Esophagus (tissue), 2 donors: ENCODE data around the gene COL4A2. TPM values are rescaled to one million over a fixed set of nuclear protein-coding genes. Genes with fewer than 3 reads are reported as not detected.
"Not testable (repeated sequence)": the region's sequence is repeated elsewhere in the genome, so short reads cannot be mapped to it uniquely, and the experiment has no call there.

Experiments
- H3K27ac ChIP-seq, 2 donors: one replicate each; pipeline ENCODE4 v1.5.1; 2013; ENCODE audit warnings: low read depth in 2 of 2, mild to moderate bottlenecking in 2 of 2, inconsistent platforms in 1 of 2, low read length in 1 of 2, moderate library complexity in 1 of 2
- H3K27me3 ChIP-seq, 2 donors: one replicate each; pipeline ENCODE4 v1.6.1; 2013; ENCODE audit warnings: low read length in 2 of 2, control low read depth in 1 of 2, mild to moderate bottlenecking in 1 of 2; ENCODE audit not compliant: insufficient read depth in 2 of 2, control insufficient read depth in 1 of 2
- H3K36me3 ChIP-seq, 2 donors: one replicate each; pipeline ENCODE4 v1.6.1; 2013; ENCODE audit warnings: low read length in 1 of 2; ENCODE audit not compliant: control insufficient read depth in 2 of 2, insufficient read depth in 2 of 2
- H3K4me1 ChIP-seq, 2 donors: one replicate each; pipeline ENCODE4 v1.6.1; 2013; ENCODE audit warnings: low read length in 1 of 2; ENCODE audit not compliant: control insufficient read depth in 2 of 2, insufficient read depth in 2 of 2
- H3K4me3 ChIP-seq, 2 donors: one replicate each; pipeline ENCODE4 v1.5.1; 2013; ENCODE audit warnings: low read length in 2 of 2, mild to moderate bottlenecking in 2 of 2, low read depth in 1 of 2, moderate library complexity in 1 of 2
- H3K9me3 ChIP-seq, 2 donors: one replicate each; pipeline ENCODE4 v1.6.1; 2013; ENCODE audit warnings: mild to moderate bottlenecking in 2 of 2, low read depth in 1 of 2, low read length in 1 of 2, moderate library complexity in 1 of 2; ENCODE audit not compliant: control insufficient read depth in 2 of 2, insufficient read depth in 1 of 2
- WGBS, 2 donors: extraction: QIAGEN DNeasy Blood & Tissue Kit; methylation state at CpG; one replicate each; pipeline ENCODE4 v1.1.7; 2013; 5-methylcytosine and 5-hydroxymethylcytosine counted together
- polyA plus RNA-seq, 2 donors: library from polyadenylated mRNA; stranded (reverse); fragments of 200-250 nt; gene quantifications; one replicate each; pipeline ENCODE4 v1.2.3, GENCODE V29; 2013
- donor health status: healthy with polysubstance abuse.
- donor health status: Bipolar disorder and iron deficiency.

Gene COL4A2
- polyA plus RNA-seq, 2 donors, result 25.3 to 39.2 TPM

DNA sequence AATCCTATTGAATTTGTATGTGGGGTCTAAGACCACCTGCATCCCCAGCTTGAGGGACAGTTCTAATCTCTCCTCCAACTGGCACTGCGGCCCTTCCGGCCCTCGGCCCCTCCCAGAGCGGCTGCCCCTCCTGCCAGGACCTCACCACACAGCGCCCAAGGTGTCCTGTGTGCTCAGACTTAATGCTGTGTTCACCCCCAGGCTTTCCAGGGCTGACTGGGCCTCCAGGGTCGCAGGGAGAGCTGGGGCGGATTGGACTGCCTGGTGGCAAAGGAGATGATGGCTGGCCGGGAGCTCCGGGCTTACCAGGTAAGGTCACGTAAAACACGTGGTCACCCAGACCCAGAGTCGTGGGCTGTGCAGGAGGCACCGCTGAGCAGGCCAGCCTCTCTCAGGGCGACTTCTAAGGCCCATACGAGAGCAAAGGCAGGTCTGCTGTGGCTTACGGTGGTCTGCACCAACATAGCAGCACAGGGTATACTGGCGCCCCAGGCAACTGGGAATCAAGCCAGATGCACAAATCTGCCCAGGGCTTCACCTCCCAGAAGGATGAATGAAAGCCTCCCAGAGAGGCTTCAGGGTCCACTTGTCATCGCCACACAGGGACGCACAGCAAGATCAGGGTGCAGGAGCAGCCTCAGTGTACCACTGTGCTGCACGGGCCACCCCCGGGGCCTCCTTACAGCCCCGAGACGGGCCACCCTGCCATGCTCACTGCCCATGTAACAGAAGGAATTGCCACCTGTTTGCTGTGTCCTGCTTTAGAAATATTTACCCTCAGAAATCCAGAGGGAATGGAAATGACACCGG lies 185.0 kb downstream of the COL4A2 start:
- Histone ChIP-seq H3K4me1 (no peaks in the 10 kb centered on the region), H3K27ac (no peak overlapping the region), H3K36me3 (peaks cover 0 to 5% of the 10 kb centered on the region in 2 donors), H3K4me3 (no peak overlapping the region), H3K9me3 (no peaks in the 10 kb centered on the region), H3K27me3 (no peaks in the 10 kb centered on the region)
- WGBS, 2 donors, result 86 to 88% methylated on average over 24 of the region's 24 CpGs

GRCh38 chr13:110492679-110493593 lies 185.9 kb downstream of the COL4A2 start:
- WGBS, 2 donors, result 94% methylated on average over 30 of the region's 30 CpGs
- no peaks in the 10 kb centered on the region for H3K27me3 ChIP-seq
- H3K9me3 ChIP-seq, result no peaks in the 10 kb centered on the region
- H3K27ac ChIP-seq, result no peak overlapping the region
- no peaks in the 10 kb centered on the region for H3K4me1 ChIP-seq
- no peak overlapping the region for H3K4me3 ChIP-seq
- peaks cover 0 to 6% of the 10 kb centered on the region in 2 donors for H3K36me3 ChIP-seq

DNA sequence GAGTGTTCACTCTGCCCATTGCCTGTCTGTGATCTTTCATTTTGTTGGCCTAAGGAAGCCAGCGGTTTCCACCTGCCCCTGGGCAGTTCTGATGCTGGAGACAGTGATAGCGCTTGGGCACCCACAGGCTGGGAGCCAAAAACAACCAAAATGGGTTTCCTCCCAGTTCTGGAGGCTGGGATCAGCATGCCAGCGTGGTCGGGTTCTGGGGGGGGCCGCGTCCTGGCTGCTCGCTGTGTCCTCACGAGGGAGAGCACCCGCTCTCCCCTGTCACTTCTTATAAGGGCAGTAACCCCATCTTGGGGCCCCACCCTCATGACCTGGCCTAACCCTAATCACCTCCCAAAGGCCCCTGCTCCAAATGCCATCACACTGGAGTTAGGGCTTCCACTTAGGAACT lies 186.5 kb downstream of the COL4A2 start:
- Histone ChIP-seq H3K9me3 (no peaks in the 10 kb centered on the region), H3K27me3 (no peaks in the 10 kb centered on the region), H3K36me3 (peaks cover 0 to 9% of the 10 kb centered on the region in 2 donors), H3K27ac (no peak overlapping the region), H3K4me1 (no peaks in the 10 kb centered on the region), H3K4me3 (no peak overlapping the region)
- WGBS, 2 donors, result 91 to 93% methylated on average over 9 of the region's 9 CpGs

DNA sequence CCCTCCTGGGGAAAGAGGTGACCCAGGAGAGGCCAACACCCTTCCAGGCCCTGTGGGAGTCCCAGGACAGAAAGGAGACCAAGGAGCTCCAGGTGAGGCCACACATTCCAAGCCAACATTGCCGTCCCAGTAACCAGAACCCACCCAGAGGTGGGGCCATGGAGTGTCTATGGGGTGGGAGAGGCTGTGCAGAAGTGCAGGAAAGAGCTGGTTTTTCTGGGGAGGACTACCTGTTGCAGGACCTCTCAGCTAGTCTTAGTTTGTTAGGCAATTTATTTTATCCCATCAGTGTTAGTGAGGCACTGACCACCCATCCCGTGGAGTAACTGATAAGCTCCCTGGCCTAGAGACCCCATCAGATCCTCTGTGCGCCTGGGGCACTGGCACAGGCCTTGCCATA lies 188.3 kb downstream of the COL4A2 start:
- no peak overlapping the region for H3K4me3 ChIP-seq
- H3K27ac ChIP-seq, result no peak overlapping the region
- no peaks in the 10 kb centered on the region for H3K27me3 ChIP-seq
- 84 to 85% methylated on average over 3 of the region's 3 CpGs for WGBS, 2 donors
- peaks cover 0 to 9% of the 10 kb centered on the region in 2 donors for H3K36me3 ChIP-seq
- H3K4me1 ChIP-seq, result no peaks in the 10 kb centered on the region
- H3K9me3 ChIP-seq, result no peaks in the 10 kb centered on the region

- Histone ChIP-seq H3K4me1 (no peaks in the 10 kb centered on the region), H3K9me3 (no peaks in the 10 kb centered on the region), H3K36me3 (peaks cover 0 to 9% of the 10 kb centered on the region in 2 donors), H3K27ac (no peak overlapping the region), H3K4me3 (no peak overlapping the region), H3K27me3 (no peaks in the 10 kb centered on the region)
- 91 to 96% methylated on average over 3 of the region's 3 CpGs for WGBS, 2 donors
These were observed 188.8 kb downstream of the COL4A2 start for GRCh38 chr13:110495881-110496280.

DNA sequence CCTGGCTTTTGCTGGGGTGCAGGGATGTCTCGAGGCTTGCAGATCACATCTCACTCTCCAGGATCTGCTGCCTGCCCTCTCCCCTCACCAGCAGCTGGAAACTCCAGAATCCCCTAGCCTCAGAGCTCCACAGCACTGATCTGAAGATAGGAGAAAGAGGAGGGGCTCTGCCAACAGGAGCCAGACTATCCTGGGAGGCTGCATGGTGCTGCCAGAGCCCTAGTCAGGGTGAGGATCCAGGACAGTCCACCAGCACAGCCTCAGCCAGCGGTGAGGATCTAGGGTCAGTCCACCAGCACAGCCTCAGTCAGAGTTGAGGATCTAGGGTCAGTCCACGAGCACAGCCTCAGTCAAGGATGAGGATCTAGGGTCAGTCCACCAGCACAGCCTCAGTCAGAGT lies 189.2 kb downstream of the COL4A2 start:
- no peak overlapping the region for H3K27ac ChIP-seq
- H3K4me1 ChIP-seq, result no peaks in the 10 kb centered on the region
- H3K27me3 ChIP-seq, result no peaks in the 10 kb centered on the region
- no peaks in the 10 kb centered on the region for H3K9me3 ChIP-seq
- 89 to 94% methylated on average over 3 of the region's 3 CpGs for WGBS, 2 donors
- peaks cover 0 to 9% of the 10 kb centered on the region in 2 donors for H3K36me3 ChIP-seq
- H3K4me3 ChIP-seq, result no peak overlapping the region

DNA sequence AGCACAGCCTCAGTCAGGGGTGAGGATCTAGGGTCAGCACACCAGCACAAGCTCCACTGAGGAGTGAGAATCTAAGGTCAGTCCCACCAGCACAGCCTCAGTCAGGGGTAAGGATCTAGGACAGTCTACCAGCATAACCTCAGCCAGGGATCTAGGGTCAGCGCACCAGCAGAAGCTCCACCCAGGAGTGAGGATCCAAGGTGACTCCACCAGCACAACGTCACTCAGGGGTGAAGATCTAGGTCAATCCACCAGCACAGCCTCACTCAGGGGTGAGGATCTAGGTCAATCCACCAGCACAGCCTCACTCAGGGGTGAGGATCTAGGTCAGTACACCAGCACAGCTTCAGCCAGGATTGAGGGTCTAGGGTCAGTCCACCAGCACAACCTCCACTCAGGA lies 189.9 kb downstream of the COL4A2 start:
- 89 to 95% methylated on average over 2 of the region's 2 CpGs for WGBS, 2 donors
- H3K27ac ChIP-seq, result no peak overlapping the region
- H3K4me1 ChIP-seq, result no peaks in the 10 kb centered on the region
- H3K4me3 ChIP-seq, result no peak overlapping the region
- no peaks in the 10 kb centered on the region for H3K9me3 ChIP-seq
- H3K36me3 ChIP-seq, result peaks cover 0 to 12% of the 10 kb centered on the region in 2 donors
- no peaks in the 10 kb centered on the region for H3K27me3 ChIP-seq

- not testable (repeated sequence) for H3K4me3 ChIP-seq, H3K4me1 ChIP-seq, H3K27me3 ChIP-seq, H3K9me3 ChIP-seq, H3K27ac ChIP-seq
- H3K36me3 ChIP-seq, result peaks cover 0 to 12% of the 10 kb centered on the region in 2 donors
- 91 to 94% methylated on average over 3 of the region's 3 CpGs for WGBS, 2 donors
These were observed 190.8 kb downstream of the COL4A2 start for GRCh38 chr13:110497896-110498295.

DNA sequence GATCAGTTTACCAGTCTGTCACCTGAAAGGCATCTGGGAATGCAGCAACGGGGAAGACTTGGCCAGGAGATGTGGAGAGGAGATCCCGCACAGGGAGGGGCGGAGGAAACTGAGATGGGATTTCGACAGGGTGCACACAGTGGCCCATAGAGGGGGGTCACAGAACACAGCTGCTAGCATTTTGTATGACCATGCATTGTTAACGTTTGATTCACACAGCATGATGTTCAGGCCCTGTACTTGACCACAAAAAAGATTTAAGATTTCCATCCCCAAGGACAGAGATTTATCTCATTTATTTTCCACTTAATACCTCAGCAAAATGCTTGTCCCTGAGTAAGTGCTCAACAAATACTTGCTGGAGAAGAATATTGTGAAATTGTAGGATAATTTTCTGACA lies 191.2 kb downstream of the COL4A2 start:
- no peak overlapping the region for H3K27ac ChIP-seq
- H3K36me3 ChIP-seq, result peaks cover 0 to 12% of the 10 kb centered on the region in 2 donors
- H3K4me3 ChIP-seq, result no peak overlapping the region
- no peaks in the 10 kb centered on the region for H3K4me1 ChIP-seq
- no peaks in the 10 kb centered on the region for H3K9me3 ChIP-seq
- 82 to 84% methylated on average over 5 of the region's 5 CpGs for WGBS, 2 donors
- H3K27me3 ChIP-seq, result no peaks in the 10 kb centered on the region
